Left ventricle myocardium inferior (tissue), 1 donor: ENCODE data around the gene CCDC144A. TPM values are rescaled to one million over a fixed set of nuclear protein-coding genes. Genes with fewer than 3 reads are reported as not detected.
A peak's percentile ranks its signal among the peaks of the same experiment; 100 is the strongest.
"Not testable (repeated sequence)": the region's sequence is repeated elsewhere in the genome, so short reads cannot be mapped to it uniquely, and the experiment has no call there.

Experiments used
- DNase-seq: peaks from one replicate; pipeline ENCODE4 v3.0.0-alpha.2; 2020
- H3K27ac ChIP-seq: fragments of 200-600 bp; replicated peaks from 2 replicates; pipeline ENCODE4 v1.8.0; 2021
- H3K27me3 ChIP-seq: fragments of 200-600 bp; 2 replicates; pipeline ENCODE4 v1.8.0; 2021; ENCODE audit warnings: low read depth
- H3K36me3 ChIP-seq: fragments of 200-600 bp; 2 replicates; pipeline ENCODE4 v1.8.0; 2021
- H3K4me1 ChIP-seq: fragments of 200-600 bp; 2 replicates; pipeline ENCODE4 v1.8.0; 2021
- H3K4me3 ChIP-seq: fragments of 200-600 bp; 2 replicates; pipeline ENCODE4 v1.8.0; 2021; ENCODE audit warnings: mild to moderate bottlenecking, moderate library complexity
- H3K9me3 ChIP-seq: fragments of 200-600 bp; replicated peaks from 2 replicates; pipeline ENCODE4 v1.8.0; 2021
- intact Hi-C: fragments of 100-400 bp; cut with micrococcal nuclease; formaldehyde crosslinking; loops from one replicate; pipeline ENCODE4 v1.11.0; 2022
- total RNA-seq: library from RNA; stranded (reverse); fragmentation: NEBNext Ultra II Directional; extraction: Animal tissue kit (Norgen Biotek cat#: 25700); gene quantifications from one replicate; pipeline ENCODE4 v1.2.1, GENCODE V29; 2021
- TF ChIP-seq, protein P1 (sequence below): fragments of 200-600 bp; IDR thresholded peaks from 2 replicates; pipeline ENCODE4 v1.8.0; 2021; ENCODE audit warnings: antibody characterized with exemption, mild to moderate bottlenecking, borderline replicate concordance
- donor health status: DM: no; HTN: yes; CAD: no; lungs with severe emphysema.

Gene CCDC144A
- total RNA-seq, 1 donor from 2014 or later, result 2.8 TPM

DNA sequence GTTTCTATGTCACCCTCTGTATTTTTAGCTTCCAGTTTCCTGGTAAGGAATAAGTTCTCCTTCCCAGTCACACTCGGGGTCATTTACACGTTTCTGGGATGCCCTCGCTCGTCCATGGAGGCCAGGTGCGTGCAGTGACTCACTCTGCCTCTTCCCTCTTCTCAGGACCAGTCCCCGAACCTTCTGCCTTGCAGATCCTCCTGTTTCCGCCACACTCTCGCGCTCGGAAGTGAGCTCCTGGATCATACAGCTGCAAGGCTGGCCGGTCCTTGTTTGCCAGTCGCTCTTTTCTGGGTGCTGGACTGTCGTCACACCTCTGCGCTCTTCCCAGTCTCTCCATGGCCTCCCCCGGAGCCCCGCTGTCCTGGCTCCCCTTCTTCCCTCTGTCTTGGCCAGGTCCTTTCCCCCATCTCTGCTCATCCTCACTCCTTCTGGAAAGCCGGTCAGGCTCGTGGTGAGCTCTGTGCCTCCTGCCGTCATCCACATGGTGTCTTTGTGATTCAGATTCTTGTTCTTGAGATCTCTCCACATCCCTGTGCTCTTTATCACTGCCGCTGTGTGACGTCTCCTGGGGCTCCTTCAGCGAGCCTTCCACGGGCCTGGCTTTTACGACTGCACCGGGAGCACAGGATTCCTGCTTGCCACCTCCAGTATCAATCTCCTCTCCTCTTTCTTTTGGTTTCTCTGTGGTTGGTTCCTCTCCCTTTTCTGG is 55.6 kb downstream of the CCDC144A start:
- H3K4me3 ChIP-seq, H3K27ac ChIP-seq, H3K4me1 ChIP-seq, intact Hi-C loops, DNase-seq, H3K36me3 ChIP-seq, H3K9me3 ChIP-seq: not testable (repeated sequence)
- peaks cover 51% of the 10 kb centered on the region for H3K27me3 ChIP-seq

DNA sequence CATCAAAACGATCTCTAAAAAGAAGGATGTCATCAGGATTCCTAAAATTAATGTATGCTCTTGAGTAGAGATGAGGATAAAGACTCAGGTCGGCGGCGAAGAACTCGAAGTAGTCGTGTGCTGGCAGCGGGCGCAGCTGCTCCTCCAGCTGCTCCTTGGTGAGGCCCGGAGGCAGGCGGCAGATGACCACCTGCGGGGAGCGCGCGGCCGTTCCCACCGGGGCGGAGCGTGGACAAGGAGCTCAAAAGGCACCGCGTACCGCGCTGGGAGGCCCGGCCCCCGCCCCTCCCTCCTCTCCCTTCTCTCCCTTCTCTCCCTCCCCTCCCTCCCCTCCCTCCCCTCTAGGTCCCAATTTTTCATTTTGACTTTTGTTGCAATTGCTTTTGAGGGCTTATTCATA is 56.5 kb downstream of the CCDC144A start:
- H3K27me3 ChIP-seq, result peaks cover 55% of the 10 kb centered on the region
- H3K27ac ChIP-seq, H3K36me3 ChIP-seq, H3K4me1 ChIP-seq, intact Hi-C loops, DNase-seq, H3K4me3 ChIP-seq, H3K9me3 ChIP-seq: not testable (repeated sequence)

DNA sequence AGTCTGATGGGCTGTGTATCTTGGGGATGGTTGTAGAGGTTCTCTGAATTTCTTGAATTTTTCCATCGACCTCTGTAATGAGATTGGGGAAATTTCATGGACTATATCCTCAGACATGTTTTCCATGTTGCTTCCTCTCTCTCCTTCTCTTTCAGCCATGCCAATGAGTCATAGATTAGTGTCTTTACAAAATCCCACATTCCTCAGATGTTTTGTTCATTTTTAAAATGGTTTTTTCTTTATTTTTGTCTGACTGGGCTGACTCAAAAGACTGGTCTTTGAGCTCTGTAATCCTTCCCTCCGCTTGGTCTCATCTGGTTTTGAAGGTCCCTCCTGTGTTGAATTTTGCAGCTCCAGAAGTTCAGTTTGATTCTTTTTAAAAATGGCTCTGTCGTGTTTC is 60.5 kb downstream of the CCDC144A start:
- H3K27ac ChIP-seq, DNase-seq, intact Hi-C loops, H3K36me3 ChIP-seq, H3K4me3 ChIP-seq, H3K9me3 ChIP-seq, H3K4me1 ChIP-seq: not testable (repeated sequence)
- H3K27me3 ChIP-seq, result peaks cover 41% of the 10 kb centered on the region

DNA sequence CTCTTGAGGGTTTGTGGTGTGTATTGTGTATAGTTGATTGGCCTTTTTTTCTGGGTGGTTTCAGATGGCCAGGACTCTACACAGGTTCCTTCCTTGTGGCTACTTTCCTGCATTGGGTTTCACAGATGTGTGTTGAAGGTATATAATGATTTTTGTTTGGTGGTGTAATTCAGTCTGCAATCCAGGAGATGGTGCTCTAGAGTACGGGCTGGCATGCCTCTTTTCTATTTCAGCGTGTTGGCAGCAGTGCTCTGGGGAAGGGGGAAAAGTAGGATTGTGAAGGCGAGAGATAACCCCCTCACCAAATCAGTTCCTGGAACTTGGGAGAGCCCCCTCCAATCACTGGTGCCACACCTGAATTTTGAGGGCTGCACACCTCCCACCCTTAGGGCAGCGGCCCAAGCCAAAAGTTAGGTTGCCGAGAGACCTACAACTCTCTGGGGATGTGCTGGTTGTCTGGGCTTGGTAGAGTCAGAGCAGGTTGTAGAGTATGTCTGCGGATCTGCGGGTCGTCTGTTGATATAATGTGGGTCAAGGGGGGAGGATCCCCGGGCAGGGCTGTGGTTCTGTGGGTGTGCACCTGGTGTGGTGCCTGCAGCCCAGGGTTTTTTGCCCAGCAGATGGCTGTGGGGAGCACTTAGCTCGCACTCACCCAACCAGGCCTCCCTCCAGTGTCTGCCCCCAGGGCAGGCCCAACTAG is 61.3 kb downstream of the CCDC144A start:
- H3K4me3 ChIP-seq, intact Hi-C loops, H3K36me3 ChIP-seq, H3K4me1 ChIP-seq, H3K27ac ChIP-seq, DNase-seq, H3K9me3 ChIP-seq: not testable (repeated sequence)
- TF ChIP-seq, protein P1, sequence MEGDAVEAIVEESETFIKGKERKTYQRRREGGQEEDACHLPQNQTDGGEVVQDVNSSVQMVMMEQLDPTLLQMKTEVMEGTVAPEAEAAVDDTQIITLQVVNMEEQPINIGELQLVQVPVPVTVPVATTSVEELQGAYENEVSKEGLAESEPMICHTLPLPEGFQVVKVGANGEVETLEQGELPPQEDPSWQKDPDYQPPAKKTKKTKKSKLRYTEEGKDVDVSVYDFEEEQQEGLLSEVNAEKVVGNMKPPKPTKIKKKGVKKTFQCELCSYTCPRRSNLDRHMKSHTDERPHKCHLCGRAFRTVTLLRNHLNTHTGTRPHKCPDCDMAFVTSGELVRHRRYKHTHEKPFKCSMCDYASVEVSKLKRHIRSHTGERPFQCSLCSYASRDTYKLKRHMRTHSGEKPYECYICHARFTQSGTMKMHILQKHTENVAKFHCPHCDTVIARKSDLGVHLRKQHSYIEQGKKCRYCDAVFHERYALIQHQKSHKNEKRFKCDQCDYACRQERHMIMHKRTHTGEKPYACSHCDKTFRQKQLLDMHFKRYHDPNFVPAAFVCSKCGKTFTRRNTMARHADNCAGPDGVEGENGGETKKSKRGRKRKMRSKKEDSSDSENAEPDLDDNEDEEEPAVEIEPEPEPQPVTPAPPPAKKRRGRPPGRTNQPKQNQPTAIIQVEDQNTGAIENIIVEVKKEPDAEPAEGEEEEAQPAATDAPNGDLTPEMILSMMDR, result peak; percentile 63
- peaks cover 34% of the 10 kb centered on the region for H3K27me3 ChIP-seq

DNA sequence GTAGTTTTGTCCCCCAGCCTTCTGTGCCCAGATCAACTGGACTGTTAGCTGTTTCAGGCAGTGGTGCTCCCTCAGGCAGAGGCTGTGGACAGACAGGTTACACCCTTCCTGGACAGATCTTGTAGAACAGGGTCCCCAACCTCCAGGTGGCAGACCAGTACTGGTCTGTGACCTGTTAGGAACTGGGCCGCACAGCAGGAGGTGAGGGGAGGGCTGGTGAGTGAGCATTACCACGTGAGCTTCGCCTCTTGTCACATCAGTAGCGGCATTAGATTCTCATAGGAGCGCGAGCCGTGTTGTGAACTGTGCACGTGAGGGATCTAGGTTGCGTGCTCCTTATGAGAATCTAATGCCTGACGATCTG is 61.9 kb downstream of the CCDC144A start:
- H3K27me3 ChIP-seq, result peaks cover 28% of the 10 kb centered on the region
- intact Hi-C loops, DNase-seq, H3K9me3 ChIP-seq, H3K4me1 ChIP-seq, H3K27ac ChIP-seq, H3K36me3 ChIP-seq, H3K4me3 ChIP-seq: not testable (repeated sequence)

DNA sequence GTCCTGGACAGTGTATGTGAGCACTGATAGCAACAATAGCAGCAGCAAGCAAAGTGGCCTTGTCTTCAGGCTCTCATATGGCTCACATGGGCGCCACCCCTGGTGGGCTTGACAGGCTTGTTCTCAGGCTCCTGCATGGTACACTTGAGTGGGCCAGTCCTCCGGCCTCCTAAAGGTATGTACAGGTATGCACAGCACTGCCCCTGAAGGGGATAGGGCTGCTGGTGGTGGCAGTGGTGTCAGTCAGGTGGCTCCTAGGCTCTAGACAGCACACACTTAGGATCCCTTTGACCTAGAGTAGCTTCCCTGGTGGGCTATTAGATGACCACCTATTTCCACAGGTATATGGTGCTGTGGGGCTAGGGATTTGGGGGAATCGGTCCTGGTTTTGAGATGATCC is 67.5 kb downstream of the CCDC144A start:
- H3K36me3 ChIP-seq, H3K9me3 ChIP-seq, intact Hi-C loops, H3K4me1 ChIP-seq, H3K4me3 ChIP-seq, H3K27ac ChIP-seq, DNase-seq, H3K27me3 ChIP-seq: not testable (repeated sequence)

DNA sequence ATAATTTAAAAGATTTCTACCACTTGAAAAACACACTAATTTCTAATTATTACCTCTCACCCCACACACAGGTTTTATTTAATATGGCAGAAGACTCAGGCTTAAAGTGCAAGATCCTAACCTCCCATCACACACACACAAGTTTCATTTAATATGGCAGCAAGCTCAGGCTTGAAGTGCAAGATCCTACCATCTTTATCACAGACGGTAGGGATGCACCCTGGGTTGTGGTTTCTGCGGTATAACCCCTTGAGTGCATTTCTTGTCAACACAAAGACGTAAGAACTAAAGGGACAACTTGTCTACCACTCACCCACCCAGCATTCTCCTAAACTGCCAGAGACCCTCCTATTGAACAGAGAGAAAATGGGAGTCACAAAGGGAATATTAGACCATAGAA is 68.1 kb downstream of the CCDC144A start:
- H3K27ac ChIP-seq, H3K27me3 ChIP-seq, DNase-seq, H3K9me3 ChIP-seq, H3K4me1 ChIP-seq, H3K4me3 ChIP-seq, intact Hi-C loops, H3K36me3 ChIP-seq: not testable (repeated sequence)

DNA sequence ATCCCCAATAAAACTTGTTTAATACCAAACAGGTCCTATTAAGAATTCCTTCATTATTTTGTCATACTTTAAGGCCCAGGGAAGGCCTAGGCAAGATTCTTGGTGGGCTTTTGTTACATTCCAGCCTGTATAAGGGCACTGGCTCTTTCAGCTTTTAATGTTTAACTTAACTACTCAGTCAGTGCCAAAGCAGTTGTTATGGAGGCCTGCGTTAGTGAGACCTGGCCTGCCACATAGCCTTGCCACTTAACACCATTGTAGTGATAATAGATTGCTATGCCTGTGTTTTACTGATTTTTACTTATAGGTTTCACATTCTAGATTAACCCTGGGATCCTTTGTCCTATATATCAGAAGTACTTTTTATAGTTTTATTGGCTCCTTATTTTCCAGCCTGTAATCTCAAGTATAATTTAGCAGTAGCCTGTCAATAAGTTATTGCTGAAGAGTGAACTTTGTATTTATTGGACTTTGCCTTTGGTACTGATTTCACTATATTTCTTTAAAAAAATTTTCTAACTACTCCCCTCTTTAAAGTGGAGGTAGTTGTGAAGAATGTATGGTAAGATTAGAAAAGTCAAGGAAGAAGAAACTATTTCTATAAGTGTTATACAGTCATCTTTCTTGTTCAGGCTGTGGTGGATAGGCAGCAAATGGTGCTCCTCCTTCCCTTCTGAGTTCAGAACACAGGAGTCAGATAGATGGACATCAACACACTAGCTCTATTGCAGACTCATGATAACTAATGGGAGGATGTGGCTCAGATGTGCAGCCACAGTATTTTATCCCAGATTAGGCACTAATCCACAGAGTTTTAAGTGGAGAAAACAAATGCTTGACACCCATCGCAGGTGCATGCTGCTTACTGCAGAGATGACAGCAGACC is 78.5 kb downstream of the CCDC144A start:
- H3K36me3 ChIP-seq, H3K4me3 ChIP-seq, H3K4me1 ChIP-seq, intact Hi-C loops, H3K27me3 ChIP-seq, DNase-seq, H3K9me3 ChIP-seq, H3K27ac ChIP-seq: not testable (repeated sequence)

DNA sequence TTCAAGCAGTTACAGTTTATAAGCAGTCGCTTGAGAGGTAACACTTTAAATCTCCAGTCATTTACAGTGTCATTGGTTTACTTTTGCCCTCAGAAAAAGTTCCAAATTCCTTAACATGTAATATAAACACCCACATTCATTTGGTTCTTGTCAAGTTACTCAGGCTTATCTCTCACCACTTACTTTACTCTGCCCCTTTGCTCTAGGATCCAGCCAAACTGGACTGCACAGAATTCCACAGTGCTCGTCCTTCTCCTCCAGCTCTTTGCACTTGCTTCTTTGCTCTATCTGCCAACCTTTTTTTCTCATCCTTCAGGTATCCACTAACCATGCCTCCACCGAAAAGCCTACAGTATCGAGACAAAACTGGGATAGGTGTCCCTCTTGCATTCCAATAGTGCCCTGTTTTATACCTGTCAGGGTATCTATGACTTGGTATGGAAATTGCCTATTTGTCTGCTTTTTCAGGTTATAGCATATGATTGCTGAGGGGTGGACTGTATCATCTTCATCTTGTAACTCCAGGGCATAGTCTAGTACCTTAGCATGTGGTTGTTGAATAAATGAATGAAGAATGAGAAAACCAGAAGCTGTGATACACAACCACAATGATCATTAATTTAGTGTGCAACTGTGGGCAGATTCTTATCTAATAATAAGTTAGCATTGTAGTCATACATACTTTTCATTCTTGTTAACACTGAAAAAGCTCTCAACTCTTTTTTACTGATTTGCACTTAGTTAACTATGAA is 82.5 kb downstream of the CCDC144A start:
- intact Hi-C loops, H3K4me3 ChIP-seq, H3K4me1 ChIP-seq, H3K27me3 ChIP-seq, H3K36me3 ChIP-seq, H3K9me3 ChIP-seq, H3K27ac ChIP-seq, DNase-seq: not testable (repeated sequence)

DNA sequence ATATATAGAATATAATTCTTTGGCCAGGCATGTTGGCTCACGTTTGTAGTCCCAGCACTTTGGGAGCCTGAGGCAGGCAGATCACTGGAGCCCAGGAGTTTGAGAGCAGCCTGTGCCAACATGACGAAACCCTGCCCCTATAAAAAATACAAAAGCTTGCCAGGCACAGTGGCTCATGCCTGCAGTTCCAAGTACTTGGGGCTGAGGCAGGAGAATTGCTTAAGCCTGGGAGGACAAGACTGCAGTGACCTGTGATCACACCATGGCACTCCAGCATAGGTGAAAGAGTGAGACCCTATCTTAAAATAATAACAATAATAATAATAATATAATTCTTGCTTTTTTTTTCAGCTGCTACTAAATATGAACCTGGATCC is 83.1 kb downstream of the CCDC144A start:
- H3K27ac ChIP-seq, H3K36me3 ChIP-seq, H3K4me3 ChIP-seq, DNase-seq, intact Hi-C loops, H3K27me3 ChIP-seq, H3K4me1 ChIP-seq, H3K9me3 ChIP-seq: not testable (repeated sequence)

DNA sequence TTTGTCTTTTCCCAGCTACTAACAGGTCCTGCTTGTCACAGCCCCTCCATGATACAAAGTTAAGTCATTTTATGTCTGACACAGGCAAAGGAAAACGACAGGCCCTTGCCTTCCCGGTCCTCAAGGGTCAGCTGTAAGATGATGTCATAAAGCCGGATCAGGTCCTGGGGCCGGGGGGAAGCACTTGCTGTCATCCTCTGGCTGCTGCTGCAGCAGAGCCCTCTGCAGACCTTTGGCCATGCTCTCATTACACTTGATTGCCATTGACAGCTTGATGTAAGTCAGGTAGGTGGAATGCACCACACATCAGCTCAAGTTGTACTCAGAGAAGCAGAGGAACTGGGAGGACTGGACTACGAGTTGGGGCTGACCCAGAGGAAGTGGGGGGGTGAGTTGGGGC is 97.8 kb downstream of the CCDC144A start:
- H3K4me1 ChIP-seq, H3K27me3 ChIP-seq, H3K36me3 ChIP-seq, H3K27ac ChIP-seq, H3K9me3 ChIP-seq, H3K4me3 ChIP-seq, intact Hi-C loops, DNase-seq: not testable (repeated sequence)

DNA sequence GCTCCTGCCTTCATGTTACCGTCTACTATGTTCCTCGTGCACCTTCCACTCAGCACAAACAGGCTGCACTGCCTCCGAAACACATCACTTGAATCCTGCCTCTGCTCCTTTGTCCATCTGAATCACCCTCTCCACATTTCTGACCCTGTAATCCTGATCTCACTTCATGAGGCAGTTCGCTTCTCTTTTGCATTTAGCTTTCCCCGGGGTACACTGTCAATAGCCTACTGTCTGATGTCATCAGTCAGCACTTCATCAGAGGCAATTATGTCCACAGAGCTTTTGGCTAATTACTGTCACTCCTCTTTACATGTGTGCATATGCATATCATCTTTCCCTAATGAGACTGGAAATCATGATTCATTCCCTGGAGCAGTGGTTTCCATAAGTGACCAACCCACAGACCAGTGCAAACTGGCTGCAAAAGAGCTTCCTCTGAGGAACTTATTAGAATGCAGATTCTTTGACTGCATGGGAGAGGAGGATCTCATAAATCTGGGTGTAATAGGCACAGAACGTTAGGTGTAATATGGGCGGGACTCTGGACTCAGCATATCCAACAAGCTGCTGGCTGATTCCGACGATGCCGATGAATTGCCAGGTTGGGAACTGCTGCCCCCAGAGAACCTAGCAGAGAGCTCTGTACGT is 99.0 kb downstream of the CCDC144A start:
- DNase-seq, H3K27ac ChIP-seq, H3K27me3 ChIP-seq, H3K36me3 ChIP-seq, H3K4me3 ChIP-seq, intact Hi-C loops, H3K9me3 ChIP-seq, H3K4me1 ChIP-seq: not testable (repeated sequence)
